B cell (primary cell): ENCODE measurements around the gene FIBCD1. TPM values are rescaled to one million over a fixed set of nuclear protein-coding genes. Genes with fewer than 3 reads are reported as not detected.
A peak's percentile ranks its signal among the peaks of the same experiment; 100 is the strongest.

Source experiments
- ATAC-seq: fragments of 200-7000 bp; cut with Tn5 transposase; one replicate; pipeline ENCODE4 v1.10.0; 2021; ENCODE audit warnings: low read depth, mild to moderate bottlenecking, moderate number of reproducible peaks, moderate library complexity
- CTCF ChIA-PET: fragments of 350-600 bp; sonication (Branson Sonifier 250); formaldehyde crosslinking; loops from one replicate; lab custom pipeline; 2021; ENCODE audit warnings: antibody characterized with exemption, inconsistent platforms; lab: Charles Lee
- POLR2A ChIA-PET: fragments of 350-600 bp; sonication (Branson Sonifier 250); formaldehyde crosslinking; loops from one replicate; lab custom pipeline; 2021; ENCODE audit warnings: antibody characterized with exemption; lab: Charles Lee
- DNase-seq: peaks from one replicate; pipeline ENCODE4 v3.0.0; 2013
- H2AFZ ChIP-seq: 2 replicates; pipeline ENCODE4 v1.6.1; 2012; ENCODE audit warnings: mild to moderate bottlenecking, low read depth, low read length; ENCODE audit not compliant: insufficient read depth, poor library complexity, severe bottlenecking
- H3K27ac ChIP-seq, 2 donors: 1 replicate in 1 of 2; 2 replicates in 1 of 2; pipeline ENCODE4 v1.5.1; 2012 to 2013; ENCODE audit warnings: low read length in 2 of 2, mild to moderate bottlenecking in 2 of 2, moderate library complexity in 1 of 2
- H3K27me3 ChIP-seq, 4 experiments: fragments of 200-600 bp in 1 of 4; sonication (generic) in 1 of 4; replicated peaks in 1 of 4; 1 replicate in 2 of 4; 2 replicates in 2 of 4; pipeline versions ENCODE4 v1.6.1 to v1.7.0; 2013 to 2016; ENCODE audit warnings: low read length in 3 of 4, mild to moderate bottlenecking in 2 of 4, mixed read lengths in 1 of 4, moderate library complexity in 1 of 4; ENCODE audit not compliant: insufficient read depth in 4 of 4, control insufficient read depth in 3 of 4; ENCODE audit errors: control extremely low read depth in 1 of 4
- H3K36me3 ChIP-seq, 2 experiments: replicated peaks in 1 of 2; 1 replicate in 1 of 2; 2 replicates in 1 of 2; pipeline versions ENCODE4 v1.6.1 to v1.7.1; 2013; ENCODE audit warnings: low read length in 1 of 2; ENCODE audit not compliant: insufficient read depth in 2 of 2, control insufficient read depth in 1 of 2; ENCODE audit errors: control extremely low read depth in 1 of 2, extremely low read depth in 1 of 2
- H3K4me1 ChIP-seq, 2 donors: fragments of 200-600 bp in 1 of 2; sonication (generic) in 1 of 2; 1 replicate in 1 of 2; 2 replicates in 1 of 2; pipeline versions ENCODE4 v1.5.1 to v1.6.1; 2013 to 2017; ENCODE audit warnings: low read length in 2 of 2; ENCODE audit not compliant: control insufficient read depth in 2 of 2, insufficient read depth in 2 of 2
- H3K4me2 ChIP-seq: replicated peaks from 2 replicates; pipeline ENCODE3; 2012; ENCODE audit warnings: mild to moderate bottlenecking, low read depth, low read length; ENCODE audit not compliant: poor library complexity, severe bottlenecking
- H3K4me3 ChIP-seq, 5 experiments: fragments of 200-600 bp in 1 of 5; sonication (generic) in 1 of 5; 1 replicate in 3 of 5; 2 replicates in 2 of 5; pipeline versions ENCODE4 v1.5.1 to v1.7.0; 2011 to 2016; ENCODE audit warnings: low read length in 4 of 5, mild to moderate bottlenecking in 4 of 5, low read depth in 2 of 5, control low read depth in 1 of 5, moderate library complexity in 1 of 5; ENCODE audit not compliant: insufficient read depth in 1 of 5; ENCODE audit errors: control extremely low read depth in 1 of 5, extremely low read depth in 1 of 5
- H3K79me2 ChIP-seq: fragments of 200-600 bp; sonication (generic); one replicate; pipeline ENCODE4 v1.6.0; 2016; ENCODE audit warnings: low read length; ENCODE audit not compliant: control insufficient read depth, insufficient read depth
- H3K9ac ChIP-seq: fragments of 200-600 bp; sonication (generic); 2 replicates; pipeline ENCODE4 v1.6.1; 2017; ENCODE audit warnings: mild to moderate bottlenecking, low read length, moderate library complexity
- H3K9me3 ChIP-seq, 3 donors: one replicate each; pipeline versions ENCODE4 v1.6.1 to v1.7.1; 2013; ENCODE audit warnings: low read length in 2 of 3; ENCODE audit not compliant: control insufficient read depth in 2 of 3, insufficient read depth in 1 of 3; ENCODE audit errors: control extremely low read depth in 1 of 3
- H4K20me1 ChIP-seq: 2 replicates; pipeline ENCODE4 v1.6.0; 2012; ENCODE audit warnings: mild to moderate bottlenecking, low read length; ENCODE audit not compliant: insufficient read depth, control insufficient read depth, poor library complexity, severe bottlenecking
- H3K27ac Mint-ChIP-seq: one replicate; pipeline ENCODE4 v1.8.0; 2021; ENCODE audit warnings: mixed read lengths
- H3K27me3 Mint-ChIP-seq: one replicate; pipeline ENCODE4 v1.8.0; 2021; ENCODE audit warnings: mixed read lengths
- H3K4me1 Mint-ChIP-seq: one replicate; pipeline ENCODE4 v1.8.0; 2021; ENCODE audit warnings: mixed read lengths
- H3K4me3 Mint-ChIP-seq: one replicate; pipeline ENCODE4 v1.8.0; 2021; ENCODE audit warnings: mixed read lengths
- H3K9me3 Mint-ChIP-seq: one replicate; pipeline ENCODE4 v1.8.0; 2022; ENCODE audit warnings: mixed read lengths; ENCODE audit not compliant: insufficient read depth
- CTCF ChIP-seq: fragments of 200-600 bp; IDR thresholded peaks from one replicate; pipeline ENCODE4 v1.8.0; 2022; ENCODE audit warnings: antibody characterized with exemption, mild to moderate bottlenecking
- EZH2 ChIP-seq: IDR thresholded peaks from 2 replicates; pipeline ENCODE4 v1.6.1; 2012; ENCODE audit warnings: borderline replicate concordance, low read depth, mild to moderate bottlenecking, moderate library complexity, low read length; ENCODE audit not compliant: insufficient read depth, poor library complexity, severe bottlenecking
- WGBS: methylation state at CpG from one replicate; pipeline ENCODE4 v1.1.5; 2013; ENCODE audit warnings: missing lambda C conversion rate; ENCODE audit not compliant: insufficient coverage; 5-methylcytosine and 5-hydroxymethylcytosine counted together
- intact Hi-C: fragments of 100-400 bp; cut with micrococcal nuclease; formaldehyde crosslinking; loops from one replicate; pipeline ENCODE4 v1.10.0; 2022
- polyA minus RNA-seq: library from RNA; depleted of rRNA, polyadenylated mRNA; stranded (reverse); fragments of >200 nt; gene quantifications from 2 replicates; pipeline ENCODE4 v1.2.3, GENCODE V29; 2012
- polyA plus RNA-seq: library from polyadenylated mRNA; depleted of rRNA; stranded (reverse); fragments of >200 nt; gene quantifications from 2 replicates; pipeline ENCODE4 v1.2.3, GENCODE V29; 2012
- total RNA-seq, 2 donors: library from RNA; stranded (reverse); fragments of 120-200 nt in 1 of 2; gene quantifications; 1 replicate in 1 of 2; 2 replicates in 1 of 2; pipeline versions ENCODE4 v1.2.3 to v1.2.4, GENCODE V29; 2013 to 2022

The FIBCD1 gene
- not detected in 2 replicates for total RNA-seq
- total RNA-seq (2013) = not detected
- not detected in 2 replicates for polyA plus RNA-seq
- not detected in 2 replicates for polyA minus RNA-seq

- H3K4me1 ChIP-seq = peaks cover 19 to 32% of the 10 kb centered on the region in 2 donors
- peak within 1 kb of the TSS in 3 of 5 experiments; percentile 23 to 59 (median 41) for H3K4me3 ChIP-seq
- 1% methylated on average over 90 of the region's 98 CpGs for WGBS
- no peaks in the 10 kb centered on the region for H3K36me3 ChIP-seq
- no peaks in the 10 kb centered on the region for H3K79me2 ChIP-seq
- Mint-ChIP-seq H3K27ac (no peak within 1 kb of the TSS), H3K9me3 (no peaks in the 10 kb centered on the region), H3K4me3 (peak within 1 kb of the TSS; percentile 78), H3K27me3 (peaks cover 56% of the 10 kb centered on the region), H3K4me1 (peaks cover 21% of the 10 kb centered on the region)
- TF ChIP-seq EZH2 (no peak), CTCF (peak; percentile 21)
- no peaks in the 10 kb centered on the region for H4K20me1 ChIP-seq
- peak within 1 kb of the TSS; percentile 23 for H3K9ac ChIP-seq
- peaks cover 0 to 74% (median 35%) of the 10 kb centered on the region in 4 experiments for H3K27me3 ChIP-seq
- intact Hi-C loops = no loop called here
- ATAC-seq = peak; percentile 21
- H3K4me2 ChIP-seq = peak within 1 kb of the TSS; percentile 77
- H2AFZ ChIP-seq = peak within 1 kb of the TSS; percentile 46
- CTCF ChIA-PET = no interaction called here
- peak; percentile 50 for DNase-seq
- H3K27ac ChIP-seq = no peak within 1 kb of the TSS
- POLR2A ChIA-PET = no interaction called here
- no peaks in the 10 kb centered on the region for H3K9me3 ChIP-seq
Measured at GRCh38 chr9:130938652-130939404, at the start of gene FIBCD1. TSS of gene FIBCD1 (minus strand) at chr9:130939247. CDS start at chr9:130938607, 640 bp downstream.

DNA sequence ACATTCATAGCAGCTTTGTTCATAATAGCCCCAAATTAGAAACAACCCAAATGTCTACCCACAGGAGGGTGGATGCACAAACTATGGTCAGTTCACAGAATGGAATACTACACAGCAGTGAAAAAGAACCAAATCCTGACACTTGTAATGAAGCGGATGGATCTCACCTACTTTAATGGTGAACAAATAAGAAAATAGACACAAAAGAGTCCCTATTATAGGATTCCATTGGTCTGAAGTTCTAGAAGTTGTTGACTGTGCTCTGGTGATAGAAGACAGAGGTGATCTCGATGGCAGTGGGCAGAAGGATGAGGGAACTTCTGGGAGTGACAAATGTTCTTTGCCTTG lies 49.3 kb upstream of the FIBCD1 start:
- Histone ChIP-seq H3K36me3 (no peaks in the 10 kb centered on the region), H3K27ac (no peak overlapping the region), H4K20me1 (no peaks in the 10 kb centered on the region), H3K79me2 (no peaks in the 10 kb centered on the region), H3K9me3 (no peaks in the 10 kb centered on the region), H3K27me3 (no peaks in the 10 kb centered on the region), H3K9ac (no peak overlapping the region), H3K4me2 (no peak overlapping the region), H3K4me3 (no peak overlapping the region), H3K4me1 (no peaks in the 10 kb centered on the region), H2AFZ (no peak overlapping the region)
- POLR2A ChIA-PET = no interaction called here
- Mint-ChIP-seq H3K4me3 (no peak overlapping the region), H3K27me3 (peaks cover 4% of the 10 kb centered on the region), H3K9me3 (no peaks in the 10 kb centered on the region), H3K4me1 (no peaks in the 10 kb centered on the region), H3K27ac (no peak overlapping the region)
- ATAC-seq (no peak), DNase-seq (no peak)
- intact Hi-C loops = no loop called here
- WGBS = 100% methylated on average over 1 of the region's 2 CpGs
- TF ChIP-seq CTCF = no peak
- CTCF ChIA-PET = no interaction called here
